HG03045 (cell line): Measurements from ENCODE around the gene C11orf98.
A peak's percentile ranks its signal among the peaks of the same experiment; 100 is the strongest.
"Not testable (repeated sequence)": the region's sequence is repeated elsewhere in the genome, so short reads cannot be mapped to it uniquely, and the experiment has no call there.

Experiments
- ATAC-seq: cut with Tn5 transposase; IDR thresholded peaks from one replicate; pipeline ENCODE4 v1.9.1; 2021; ENCODE audit warnings: mild to moderate bottlenecking, moderate library complexity; ENCODE audit not compliant: unreplicated experiment

Gene C11orf98

GRCh38 chr11:62687508-62688396, 22.7 kb upstream of the C11orf98 start:
- no peak for ATAC-seq

- no peak for ATAC-seq
Observed at GRCh38 chr11:62682518-62682917, 17.5 kb upstream of the C11orf98 start.

- peak; percentile 47 for ATAC-seq
Observed at GRCh38 chr11:62680825-62681240, 15.8 kb upstream of the C11orf98 start.

DNA sequence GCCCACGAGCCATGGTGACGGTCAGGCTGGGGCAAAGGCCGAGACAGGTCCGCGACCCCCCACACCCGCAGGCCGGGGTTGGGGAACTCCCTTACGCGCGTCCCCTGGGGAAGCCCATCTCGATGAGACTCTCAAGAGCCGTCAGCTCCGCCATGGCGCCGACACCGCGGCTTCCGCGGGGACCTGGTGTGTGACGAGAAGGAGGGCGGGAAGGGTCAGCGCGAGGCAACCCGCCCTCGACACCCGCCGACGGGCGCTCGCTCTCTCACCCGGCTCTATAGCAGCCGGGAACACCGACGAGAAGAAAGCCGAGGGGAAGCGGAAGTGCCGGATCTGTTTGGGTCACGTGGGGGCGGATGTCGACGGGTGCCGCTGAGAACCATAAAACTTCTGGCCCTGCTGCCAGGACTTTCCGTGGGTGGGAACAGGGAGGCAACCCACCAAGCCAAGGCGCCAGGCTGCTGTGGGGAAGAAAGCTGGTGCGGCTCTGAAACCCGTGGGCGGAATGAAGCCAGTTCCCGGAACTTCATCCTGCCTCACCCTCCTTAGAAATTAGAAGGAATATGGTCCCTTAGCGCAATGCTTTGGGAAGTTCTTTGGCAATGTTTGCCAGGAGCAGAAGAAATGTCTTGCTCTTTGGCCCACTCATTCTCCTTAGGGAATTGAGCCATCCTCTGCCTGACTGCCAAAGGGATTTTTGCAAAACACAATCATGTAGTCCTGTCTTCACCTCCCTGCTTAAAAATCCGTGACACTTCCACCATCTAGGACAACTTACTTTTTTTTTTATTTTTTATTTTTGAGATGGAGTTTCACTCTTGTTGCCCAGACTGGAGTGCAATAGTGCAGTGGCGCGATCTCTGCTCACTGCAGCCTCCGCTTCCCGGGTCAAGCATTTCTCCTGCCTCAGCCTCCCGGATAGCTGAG, 14.0 kb upstream of the C11orf98 start, which contains the start of gene UBXN1:
TSS of gene UBXN1 (minus strand) at position 304 of the 927 bp plus-strand sequence. CDS start at position 154, 150 bp downstream.
- ATAC-seq = no peak

GRCh38 chr11:62678433-62678769, 13.4 kb upstream of the C11orf98 start:
- ATAC-seq = no peak

GRCh38 chr11:62677714-62678113, 12.7 kb upstream of the C11orf98 start:
- ATAC-seq = no peak

GRCh38 chr11:62677156-62677555, 12.1 kb upstream of the C11orf98 start:
- no peak for ATAC-seq

- ATAC-seq = no peak
Observed at GRCh38 chr11:62676698-62677097, 11.7 kb upstream of the C11orf98 start.

GRCh38 chr11:62675415-62675814, 10.4 kb upstream of the C11orf98 start:
- ATAC-seq = not testable (repeated sequence)

DNA sequence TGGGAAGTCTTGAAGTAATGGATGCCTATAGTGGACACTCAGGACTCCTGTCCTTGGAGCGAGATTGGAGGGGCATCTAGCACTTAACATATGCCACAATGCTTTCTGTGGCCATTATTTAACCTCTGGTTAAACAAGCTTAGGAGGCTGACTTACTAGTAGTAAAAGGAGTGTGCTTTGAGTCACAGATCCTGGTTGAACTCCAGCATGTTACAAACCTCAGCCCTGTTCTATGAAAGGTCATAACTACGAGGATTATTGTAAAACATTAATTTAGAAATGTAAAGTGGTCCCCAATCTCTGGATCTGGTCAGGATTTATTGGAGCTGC, 8.2 kb upstream of the C11orf98 start:
- ATAC-seq = no peak

- peak; percentile 47 for ATAC-seq
Observed at GRCh38 chr11:62671608-62672389, 6.8 kb upstream of the C11orf98 start, which contains the start of the genes LBHD1 and UQCC3. Gene LBHD1, minus strand, starts transcription at chr11:62672267. Its CDS starts 2,236 bp downstream, at chr11:62670031. Gene UQCC3, plus strand, starts transcription at chr11:62671673. Its CDS starts 73 bp downstream, at chr11:62671746.

DNA sequence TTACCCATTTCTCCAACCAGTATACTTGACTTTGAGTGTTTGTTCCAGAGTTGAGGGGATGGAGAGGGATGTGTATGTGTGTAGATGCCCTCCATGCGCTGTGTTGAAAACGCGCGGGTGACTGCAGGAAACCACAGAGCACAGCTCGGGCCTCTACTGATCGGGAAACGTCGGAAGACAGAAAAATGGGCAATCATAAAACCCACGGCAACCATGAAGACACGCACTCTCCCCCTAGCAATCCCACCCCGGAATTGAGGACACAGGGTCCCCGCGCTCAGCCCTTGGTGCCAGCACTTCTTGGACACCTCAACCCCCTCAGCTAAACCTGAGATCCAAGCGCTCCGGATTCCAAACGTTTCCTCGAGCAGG, 6.2 kb upstream of the C11orf98 start:
- ATAC-seq = peak; percentile 4

DNA sequence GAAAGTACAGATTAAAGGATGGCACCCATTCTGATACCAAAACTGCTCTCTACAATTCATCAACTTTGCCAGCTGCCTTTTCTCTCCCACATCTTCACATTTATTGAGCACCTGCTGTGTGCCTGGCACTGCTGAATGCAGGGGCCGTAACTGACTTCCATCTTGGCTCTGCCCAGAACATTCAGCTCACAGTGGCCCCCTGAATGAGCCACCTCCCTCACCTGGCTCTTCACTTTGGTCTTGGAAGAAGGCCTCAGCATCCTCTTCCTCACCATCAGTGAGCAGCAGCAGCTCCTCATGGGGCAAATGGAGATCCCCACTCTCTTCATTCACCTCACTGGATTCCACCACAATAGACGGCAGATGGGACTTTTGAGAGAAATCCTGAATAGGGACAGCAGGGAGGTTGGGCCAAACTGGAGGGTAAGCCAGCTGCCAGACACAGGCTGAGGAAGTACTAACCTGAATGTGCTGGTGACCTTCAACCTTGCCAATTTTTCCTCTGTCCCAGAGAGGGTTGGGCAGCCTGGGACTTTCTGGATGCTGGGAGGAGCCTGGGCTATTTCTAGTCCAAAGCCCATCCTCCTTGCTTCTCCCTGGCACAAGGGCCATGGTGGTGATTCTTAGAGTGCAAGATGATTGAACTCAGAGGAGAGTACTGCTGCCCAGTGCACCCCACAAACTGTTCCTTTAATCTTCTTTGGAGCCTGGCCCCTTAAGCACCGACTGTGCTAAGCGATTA, 4.6 kb upstream of the C11orf98 start:
- ATAC-seq = no peak

DNA sequence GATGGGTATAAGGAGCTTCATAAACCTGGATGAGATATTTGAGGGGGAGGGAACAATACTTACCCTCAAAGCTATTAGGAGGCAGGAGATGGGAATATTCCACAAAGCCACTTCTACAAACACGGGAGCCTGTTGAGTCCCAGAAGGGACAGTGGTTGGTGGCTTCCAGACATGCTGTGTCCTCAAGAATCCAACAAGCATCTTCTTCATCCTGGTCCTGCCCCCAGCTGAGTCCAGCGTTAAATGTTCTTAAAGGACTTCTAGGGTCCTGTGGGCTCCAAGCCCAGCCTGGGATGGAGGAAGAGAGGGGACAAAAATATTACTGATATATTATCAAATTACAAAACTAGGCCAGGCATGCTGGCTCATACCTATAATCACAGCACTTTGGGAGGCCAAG, 2.5 kb upstream of the C11orf98 start:
- ATAC-seq = no peak

- no peak for ATAC-seq
Observed at GRCh38 chr11:62666259-62666926, 1.4 kb upstream of the C11orf98 start.

- ATAC-seq = peak; percentile 23
Observed at GRCh38 chr11:62665599-62666258, 719 bp upstream of the C11orf98 start.

- ATAC-seq = peak; percentile 24
Observed at GRCh38 chr11:62664405-62665074, 470 bp downstream of the C11orf98 start.

DNA sequence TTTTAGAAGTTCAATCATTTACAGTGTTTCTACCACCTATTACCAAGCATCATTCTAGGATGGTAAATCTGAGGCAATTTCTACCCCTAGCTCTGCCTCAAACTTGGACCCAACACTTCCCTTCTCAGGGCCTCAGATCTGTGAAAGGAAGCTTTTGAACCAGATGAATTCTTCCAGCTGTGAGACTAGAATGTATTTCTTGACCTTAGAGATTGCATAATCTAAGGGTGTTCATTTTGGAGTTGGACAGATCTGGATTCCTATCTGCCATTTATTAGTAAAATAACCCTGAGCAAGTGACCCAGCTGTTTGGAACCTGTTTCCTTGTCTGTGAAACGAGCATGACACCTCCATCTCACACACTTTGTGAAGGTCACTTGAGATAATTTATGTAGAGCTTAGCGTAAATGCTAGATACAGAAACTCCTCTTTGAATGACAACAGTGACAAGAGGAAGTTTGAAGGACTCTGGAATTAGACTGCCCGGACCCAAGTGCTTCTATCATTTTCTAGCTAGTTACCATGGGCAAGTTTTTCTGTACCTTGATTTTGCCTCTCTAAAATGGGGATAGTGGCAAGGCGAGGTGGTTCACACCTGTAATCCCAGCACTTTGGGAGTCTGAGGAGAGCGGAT, 8.1 kb downstream of the C11orf98 start:
- ATAC-seq = no peak
